CD4-positive, alpha-beta T cell treated with Interleukin-4 for 4 hours (primary cell): ENCODE results near the gene CTIF.

ENCODE experiments used
- DNase-seq: peaks from one replicate; pipeline ENCODE4 v3.0.0-alpha.2; 2020

Gene CTIF

DNA sequence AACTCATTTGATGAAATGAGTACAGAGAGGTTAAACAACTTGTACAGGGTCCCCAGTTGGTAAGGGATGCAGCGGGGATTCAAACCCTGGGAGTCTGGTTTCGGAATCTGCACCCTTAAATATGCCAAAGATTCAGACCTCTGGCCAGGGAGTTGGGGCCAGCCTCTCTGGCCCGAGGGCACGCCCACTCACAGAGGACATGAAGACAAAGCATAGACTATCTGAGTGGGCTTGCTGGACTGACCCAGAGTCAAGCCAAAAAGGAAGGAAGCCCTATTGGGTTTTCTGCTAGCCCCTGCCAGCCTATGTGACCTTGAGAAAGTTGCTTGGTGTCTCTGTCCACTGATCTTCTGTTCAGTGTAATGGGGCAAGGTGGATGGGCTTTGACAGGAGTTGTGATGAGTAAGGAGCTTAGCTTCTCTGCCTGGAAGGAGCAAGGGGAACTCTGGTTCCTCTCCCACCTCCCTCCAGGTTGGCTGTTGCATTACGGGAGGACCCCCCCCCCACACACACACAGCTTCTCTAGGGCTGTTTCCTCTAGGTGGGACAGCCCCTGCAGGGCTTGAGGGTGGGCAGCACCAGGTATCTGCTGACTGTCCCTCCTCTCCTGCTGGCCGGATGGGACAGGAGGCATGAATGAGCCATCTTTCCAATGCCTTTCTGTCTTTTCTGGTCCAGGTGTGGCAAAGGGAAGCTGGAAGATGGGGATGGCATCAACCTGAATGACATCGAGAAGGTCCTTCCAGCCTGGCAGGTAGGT is 131.3 kb downstream of the CTIF start:
- DNase-seq: no peak

DNA sequence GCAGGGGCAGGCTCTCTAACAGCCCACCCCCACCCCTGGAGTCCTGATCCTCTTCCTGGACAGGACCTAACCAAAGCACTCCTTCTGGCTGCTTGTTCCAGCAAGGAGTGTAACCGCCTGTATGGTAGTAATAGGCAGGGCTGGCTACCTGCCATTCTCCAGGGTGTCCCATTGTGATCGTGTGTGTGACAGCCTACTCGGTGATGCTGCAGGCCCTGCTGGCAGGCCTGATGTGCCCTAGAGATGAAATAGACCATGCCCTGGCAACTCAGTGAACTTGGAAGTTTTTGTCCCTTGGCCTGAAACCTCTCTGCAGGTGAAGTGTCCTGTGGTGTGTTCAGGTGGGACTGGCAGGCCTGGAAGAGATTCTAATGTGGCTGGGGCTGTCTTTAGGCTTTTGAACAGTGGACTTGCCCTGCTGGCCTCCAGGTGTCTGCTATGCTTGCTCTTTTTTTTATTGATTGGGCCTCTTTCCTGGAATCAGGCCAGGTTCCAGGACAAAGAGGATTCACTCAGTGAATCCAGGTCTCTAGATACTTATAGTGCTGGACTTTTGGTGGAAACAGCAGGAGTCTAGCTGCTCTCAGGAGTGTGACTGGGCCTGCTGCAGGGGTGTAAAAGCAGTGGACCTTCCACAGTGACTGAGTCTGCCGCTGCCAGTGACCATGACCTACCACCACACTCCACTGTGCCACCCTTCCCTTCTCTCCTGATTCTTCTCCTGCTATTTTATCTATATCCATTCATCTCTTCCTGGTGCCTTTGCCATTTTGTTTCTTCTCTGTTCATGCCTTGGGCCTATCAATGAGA is 132.1 kb downstream of the CTIF start:
- DNase-seq: no peak

DNA sequence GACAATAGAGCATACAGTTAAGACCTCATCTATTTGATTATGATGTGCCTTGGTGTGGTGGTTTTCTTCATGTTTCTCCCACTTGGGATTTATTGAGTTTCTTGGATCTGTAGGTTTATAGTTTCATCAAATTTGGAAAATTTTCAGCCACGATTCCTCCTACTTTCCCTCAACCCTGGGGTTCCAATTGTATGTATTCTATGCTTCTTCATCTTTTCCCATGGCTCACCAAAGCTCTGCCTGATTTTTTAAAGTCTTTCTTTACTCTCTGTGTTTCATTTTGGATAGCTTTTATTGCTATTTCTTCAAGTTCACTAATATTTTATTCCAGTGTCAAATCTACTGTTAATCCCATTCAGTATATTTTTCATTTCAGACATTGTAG is 132.7 kb downstream of the CTIF start:
- DNase-seq: no peak

DNA sequence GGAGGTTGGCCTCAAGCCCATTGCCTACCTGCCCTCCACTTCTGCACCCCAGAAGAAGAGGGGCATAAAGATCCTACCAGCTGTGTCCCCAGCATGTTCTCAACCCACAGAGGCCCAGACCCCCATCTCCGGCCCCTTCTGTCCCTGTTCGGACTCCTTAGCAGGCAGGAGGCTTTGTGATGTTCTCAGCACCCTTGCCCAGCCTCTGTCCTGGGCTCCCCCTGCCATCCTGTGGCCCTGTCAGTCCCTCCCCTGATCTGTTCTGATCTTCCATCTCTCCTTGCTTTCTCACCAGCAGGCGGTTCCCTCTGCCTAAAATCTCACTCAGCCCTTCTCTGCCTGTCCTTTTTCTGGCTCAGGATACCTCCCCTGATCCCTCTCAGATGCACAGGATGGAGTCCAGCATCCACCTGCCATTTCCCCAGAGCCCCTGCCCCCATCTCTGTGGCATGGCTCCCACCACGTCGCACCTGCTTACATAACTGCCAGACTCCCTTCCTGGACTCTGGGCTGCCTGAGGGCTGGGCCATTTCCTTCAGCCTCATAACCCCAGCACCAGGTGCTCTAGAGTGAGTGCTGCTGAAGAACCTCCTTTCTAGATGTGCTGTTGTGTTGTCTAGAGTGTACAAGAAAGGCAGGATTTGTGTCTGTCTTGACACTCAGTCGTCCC is 134.0 kb downstream of the CTIF start:
- DNase-seq: no peak

DNA sequence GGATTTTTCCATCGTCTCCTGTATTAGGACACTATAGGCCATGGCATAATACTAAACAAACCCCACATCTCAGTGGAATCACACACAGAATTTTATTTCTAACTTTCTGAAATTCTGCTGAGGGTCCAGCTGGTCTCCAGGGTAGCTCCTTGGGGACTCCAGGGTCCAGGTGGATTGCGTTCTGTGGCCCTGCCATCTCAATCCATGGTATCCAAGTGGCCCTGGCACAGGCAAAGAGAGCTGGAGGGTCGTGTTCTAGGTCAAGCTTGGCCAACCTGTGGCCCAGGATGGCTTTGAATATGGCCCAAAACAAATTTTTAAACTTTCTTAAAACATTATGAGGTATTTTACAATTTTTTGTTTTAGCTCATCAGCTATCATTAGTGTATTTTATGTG is 134.6 kb downstream of the CTIF start:
- no peak for DNase-seq

DNA sequence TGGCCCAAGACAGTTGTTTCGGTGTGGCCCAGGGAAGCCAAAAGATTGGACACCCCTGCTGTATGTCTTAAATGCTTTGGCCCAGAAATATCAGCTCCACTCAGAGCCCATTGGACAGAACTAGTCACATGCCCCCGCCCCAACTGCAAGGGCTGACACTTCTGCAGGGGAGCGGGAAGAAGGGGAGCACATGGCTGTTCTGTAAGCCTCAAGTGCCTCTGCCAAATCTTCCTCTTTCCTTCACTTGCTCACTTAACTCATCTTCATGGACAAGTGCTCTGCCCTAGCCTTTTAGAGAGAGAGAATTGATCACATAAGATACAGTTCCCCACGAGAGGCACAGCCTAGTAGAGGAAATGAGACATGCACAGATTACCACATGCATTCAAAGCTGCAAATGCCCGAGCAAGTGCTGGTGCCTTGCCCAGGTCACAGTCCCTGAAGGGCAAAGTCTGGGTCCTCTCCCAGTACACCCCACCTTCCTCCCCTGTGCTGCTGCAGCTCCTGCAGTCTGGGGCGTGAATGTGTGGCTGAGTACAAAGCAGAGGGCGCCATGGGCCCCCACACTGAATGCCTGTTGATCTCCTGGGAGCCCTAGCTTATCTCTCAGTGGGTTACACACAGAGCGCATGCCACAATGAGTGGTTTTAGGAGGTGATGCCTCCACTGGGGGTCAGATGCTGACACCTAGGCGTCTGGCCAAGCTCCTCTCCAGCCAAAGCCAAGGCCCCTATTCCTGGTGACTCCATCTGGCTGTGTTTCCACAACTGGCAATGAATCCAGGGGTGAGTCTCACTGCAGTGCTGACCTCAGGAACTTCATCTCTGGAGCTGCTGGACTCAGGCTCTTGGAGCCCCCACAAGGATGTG is 135.3 kb downstream of the CTIF start:
- no peak for DNase-seq

DNA sequence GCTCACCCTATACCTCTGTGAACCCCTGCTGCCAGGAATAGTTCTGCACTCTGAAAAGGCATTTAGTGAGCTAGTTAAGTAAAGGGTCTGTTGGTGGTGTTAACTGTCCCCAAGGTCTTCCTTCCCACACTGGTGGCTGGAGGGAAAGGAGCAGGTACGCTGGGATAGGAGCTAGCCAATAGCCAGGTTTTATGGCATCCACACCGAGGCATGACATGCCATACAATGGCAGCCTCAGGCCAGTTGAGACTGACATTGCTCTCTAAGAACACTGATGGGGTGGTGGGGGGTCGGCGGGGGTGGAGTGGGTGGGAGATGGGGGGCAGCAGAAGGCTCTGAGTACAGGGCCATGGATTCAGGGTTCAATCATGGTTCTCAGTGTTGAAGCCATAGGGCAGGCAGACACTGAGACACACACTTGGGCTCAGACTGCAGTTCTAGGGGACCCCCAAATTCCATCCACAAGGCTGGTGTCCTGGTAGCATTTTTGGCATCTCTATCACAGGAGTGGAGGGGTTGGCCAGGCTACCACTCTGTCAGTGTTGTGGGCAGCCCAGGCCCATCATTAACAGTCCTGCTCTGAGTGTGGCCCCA is 136.0 kb downstream of the CTIF start:
- no peak for DNase-seq

DNA sequence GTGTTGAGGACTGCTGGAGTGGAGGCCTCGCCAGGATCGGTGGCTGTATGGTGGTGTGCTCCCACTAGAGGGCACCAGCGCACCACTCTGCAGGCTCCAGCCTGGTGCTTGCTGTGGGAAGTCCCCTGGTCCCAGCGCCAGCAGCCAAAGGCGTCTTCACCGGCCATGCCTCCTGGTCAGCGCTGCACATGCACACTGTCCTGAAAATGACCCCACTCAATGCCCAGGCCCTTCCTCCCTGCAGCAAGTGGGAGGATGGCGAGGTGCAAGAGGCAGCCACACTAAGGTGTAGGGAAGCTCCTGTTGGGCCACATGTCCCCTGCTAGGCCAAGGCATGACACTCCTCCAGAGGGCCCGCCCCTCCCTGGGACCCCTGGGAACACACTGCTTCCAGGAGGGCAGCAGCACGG is 136.5 kb downstream of the CTIF start:
- DNase-seq: peak; percentile 80

DNA sequence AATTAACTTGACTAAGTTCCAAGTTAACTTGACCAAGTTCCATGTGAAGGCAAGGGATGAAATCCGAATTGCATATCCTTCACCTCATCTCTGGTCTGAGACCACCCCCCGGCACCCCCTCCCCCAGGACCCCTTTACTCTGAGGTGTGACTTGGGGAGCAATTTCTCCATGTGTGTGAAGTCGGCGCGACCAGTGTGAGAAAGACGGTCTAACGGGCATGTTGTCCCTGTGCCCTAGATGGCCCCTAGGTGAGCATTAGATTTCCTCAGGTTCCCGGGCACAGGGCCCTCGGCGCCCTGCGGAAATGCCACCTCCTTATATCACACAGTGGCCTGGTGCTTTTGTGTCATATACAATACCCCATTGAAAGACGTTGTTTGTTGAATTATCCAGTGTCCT is 137.1 kb downstream of the CTIF start:
- no peak for DNase-seq

DNA sequence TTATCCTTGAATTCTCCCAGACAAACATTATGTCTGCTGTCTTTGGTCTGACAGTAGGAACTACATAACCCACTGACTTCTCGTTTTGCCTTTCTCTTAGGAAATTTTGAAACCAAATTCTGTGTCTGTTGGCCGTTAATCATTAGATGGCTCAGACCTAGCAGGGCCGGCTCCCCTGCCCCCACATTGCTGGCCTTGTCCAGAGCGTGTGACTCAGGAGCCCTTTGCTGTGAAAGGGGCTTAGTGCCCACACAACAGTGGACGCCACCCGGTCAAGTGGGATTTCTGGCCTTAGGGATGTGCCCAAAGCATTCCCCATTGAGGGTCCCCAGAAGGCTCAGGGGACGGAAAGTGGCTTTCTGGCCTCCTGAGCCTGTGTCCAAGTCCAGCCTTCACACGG is 137.5 kb downstream of the CTIF start:
- no peak for DNase-seq

DNA sequence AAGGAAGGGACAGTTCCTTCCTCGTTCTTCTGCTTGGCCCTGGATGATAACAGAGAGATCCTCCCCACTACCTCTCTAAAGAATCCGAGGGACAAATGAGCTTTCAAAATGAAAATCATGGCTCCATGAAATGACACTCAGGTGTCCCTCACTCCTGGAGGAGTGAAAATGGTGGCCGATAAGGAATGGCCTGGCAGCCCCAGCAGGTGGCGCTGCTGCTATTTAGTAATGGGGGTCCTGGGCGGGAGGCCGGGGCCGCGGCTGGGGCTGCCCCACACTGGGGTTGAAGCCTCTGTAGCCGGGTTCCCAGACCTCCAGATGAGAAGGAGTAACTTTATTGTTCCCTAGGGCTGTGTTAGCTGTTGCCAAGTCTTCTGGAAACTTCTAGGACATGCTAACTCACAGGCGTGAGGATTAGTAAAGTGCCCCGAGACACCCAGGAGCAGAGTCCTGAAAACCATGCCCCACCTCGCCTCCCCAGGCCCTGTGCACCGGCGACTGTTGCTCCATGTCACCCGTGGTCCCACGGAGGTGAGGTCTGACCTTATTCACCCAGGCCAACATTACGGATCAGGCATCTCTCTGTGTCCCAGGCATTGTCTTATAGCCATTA is 138.0 kb downstream of the CTIF start:
- DNase-seq: peak; percentile 43

DNA sequence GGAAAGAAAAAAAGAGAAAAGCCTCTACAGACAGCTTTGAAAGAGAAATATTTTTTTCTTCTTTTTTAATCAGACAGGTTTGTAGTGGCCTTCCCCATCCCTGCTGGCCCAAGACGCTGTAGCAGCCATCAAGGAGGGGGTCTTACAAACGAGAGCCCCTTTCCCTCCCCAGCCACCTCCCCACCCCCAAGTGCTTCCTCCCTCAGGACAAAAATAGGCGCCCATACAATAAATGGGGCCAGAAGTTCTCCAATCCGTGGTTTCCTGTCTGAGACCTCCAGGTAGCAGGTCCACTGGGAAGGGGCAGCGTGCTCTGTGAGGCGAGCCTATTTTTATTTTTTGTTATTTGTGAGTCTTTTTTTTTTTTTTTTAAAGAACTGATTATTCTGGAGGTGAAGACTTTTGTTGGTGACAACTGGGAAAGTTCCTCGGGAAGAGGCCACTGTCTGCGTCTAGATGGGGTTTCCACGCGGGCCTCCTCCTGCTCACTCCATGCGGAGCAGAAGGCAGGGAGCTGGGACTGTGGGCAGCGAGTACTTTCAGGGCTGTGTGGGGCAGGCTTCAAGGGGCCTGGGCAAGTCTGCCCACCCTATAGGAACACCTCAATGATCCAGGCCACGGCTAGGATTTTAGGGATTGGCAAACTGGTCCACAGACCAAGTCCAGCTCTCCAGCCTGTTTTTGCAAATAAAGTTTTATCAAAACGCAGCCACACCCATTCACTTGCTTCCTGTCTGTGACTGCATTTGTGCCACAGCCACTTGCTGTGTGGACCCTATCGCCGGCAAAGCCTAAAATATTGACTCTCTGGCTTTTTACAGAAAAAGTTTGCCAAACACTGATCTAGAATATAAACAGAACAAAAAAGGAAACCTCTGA is 139.6 kb downstream of the CTIF start:
- DNase-seq: no peak

DNA sequence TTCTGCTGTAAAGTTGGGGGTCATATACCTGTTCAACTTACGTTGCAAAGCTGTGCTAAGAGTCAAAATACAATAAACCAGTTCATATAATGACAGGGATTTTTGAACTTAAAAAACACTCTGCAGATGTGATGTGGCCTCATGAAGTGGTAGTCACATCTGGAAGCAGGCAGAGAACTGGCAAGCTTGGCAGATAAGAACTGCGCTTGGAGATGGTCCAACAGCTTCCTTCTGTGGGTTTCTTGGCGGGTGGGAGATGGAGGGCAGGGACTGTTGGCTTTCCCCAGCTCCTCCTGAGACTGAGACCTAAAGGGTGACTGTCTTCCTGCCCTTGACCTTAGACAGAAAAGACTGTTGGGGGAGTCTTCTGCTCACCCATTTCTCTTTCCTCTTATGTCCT is 140.4 kb downstream of the CTIF start:
- no peak for DNase-seq

DNA sequence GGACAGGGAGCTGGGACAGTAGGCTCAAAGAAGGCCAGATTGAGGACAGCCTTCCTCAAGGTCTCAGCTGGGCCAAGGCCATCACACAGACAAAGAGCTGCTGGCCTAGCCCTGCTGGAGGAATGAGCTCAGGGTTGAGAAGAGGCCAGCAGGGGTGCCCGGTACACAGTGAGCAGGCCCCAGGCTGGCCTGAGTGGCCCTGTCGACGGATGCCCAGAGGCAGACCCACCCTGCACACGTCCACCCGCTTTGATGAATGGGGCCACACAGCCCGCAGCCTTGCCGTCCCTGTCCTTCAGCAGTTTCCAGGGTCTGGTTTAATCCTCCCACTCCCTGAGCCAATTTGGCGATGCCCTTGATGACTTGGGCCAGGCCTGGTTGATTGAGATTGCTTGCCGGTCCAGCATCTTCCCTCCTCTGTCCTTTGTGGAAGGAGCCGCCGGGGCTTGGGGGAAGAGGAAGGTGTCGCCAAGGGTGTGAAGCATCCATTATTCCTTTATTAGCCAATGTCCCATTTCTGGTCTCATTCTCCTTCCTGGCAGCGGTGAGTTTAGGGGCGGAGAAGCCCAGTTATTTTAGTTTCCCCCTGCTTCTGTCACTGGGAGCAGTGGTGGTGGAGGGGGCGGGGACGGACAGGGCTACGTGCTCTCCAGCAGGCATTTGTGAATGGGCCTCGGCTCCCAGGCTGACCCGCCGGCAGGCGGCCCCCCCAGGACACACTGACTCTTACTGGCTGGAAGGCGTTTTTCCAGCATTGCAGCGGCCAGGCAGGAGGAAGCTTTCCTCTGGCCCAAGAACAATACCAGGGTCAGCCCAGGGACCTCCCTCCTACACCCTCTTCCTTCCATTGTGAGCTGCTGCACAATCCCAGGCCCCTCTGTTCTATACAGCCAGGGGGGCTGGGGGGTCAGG is 141.8 kb downstream of the CTIF start:
- DNase-seq: no peak

DNA sequence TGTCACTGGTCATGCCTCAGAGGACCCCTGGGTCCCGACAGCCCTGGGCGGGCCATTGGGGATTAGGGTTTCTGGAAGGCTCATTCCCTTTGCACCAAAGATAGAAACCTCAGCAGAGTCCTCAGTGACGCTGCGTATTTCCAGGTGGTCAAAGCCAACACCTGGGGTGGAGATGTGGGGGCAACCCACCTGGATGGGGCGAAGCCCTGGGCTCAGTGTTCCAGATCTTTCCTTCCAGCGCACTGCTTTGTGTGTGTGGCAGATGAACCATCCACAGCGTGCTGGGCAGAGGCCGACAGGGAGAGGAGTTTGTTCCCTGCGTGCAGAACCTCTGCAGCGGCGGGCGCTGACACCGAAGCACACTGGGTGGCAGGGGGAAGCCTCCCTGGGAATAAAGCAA is 143.9 kb downstream of the CTIF start:
- DNase-seq: no peak

DNA sequence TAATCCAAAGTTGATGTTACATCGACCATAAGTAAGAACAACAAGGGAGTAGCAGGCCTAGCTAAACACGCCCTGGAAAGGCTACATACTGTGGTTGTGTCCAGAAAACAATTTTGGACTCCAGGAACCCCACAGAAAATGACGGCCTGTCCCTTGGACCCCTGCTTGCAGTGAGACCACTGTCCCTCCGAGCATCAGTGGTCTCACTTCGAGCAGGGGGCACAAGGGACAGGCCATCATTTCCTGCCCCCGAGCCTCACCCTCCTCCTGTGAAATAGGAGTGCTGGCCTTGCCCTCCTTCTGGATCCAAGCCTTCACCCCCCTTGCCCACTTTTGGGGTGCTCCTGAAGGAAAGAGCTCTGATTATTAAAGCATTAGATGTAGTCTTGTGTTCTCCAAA is 144.4 kb downstream of the CTIF start:
- DNase-seq: no peak

DNA sequence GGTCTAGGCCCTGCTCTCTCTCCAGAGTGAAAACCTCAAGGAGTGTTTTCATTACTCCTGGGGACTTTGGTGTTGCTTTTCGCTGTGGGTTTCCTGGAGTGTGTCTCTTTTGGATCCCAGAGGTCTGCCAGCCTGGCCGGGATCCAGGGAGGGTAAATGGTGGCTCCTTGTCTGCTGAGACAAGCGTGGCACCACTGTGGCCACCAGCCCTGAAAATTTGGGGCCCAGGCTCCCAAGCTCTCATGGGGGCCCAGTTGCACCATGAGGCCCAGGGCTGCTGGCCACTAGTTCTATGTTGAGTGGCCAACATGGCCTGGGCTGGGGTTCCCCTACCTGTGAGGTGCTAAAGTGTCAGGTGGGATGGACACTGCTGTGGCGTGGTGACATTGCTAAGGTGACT is 144.8 kb downstream of the CTIF start:
- no peak for DNase-seq

DNA sequence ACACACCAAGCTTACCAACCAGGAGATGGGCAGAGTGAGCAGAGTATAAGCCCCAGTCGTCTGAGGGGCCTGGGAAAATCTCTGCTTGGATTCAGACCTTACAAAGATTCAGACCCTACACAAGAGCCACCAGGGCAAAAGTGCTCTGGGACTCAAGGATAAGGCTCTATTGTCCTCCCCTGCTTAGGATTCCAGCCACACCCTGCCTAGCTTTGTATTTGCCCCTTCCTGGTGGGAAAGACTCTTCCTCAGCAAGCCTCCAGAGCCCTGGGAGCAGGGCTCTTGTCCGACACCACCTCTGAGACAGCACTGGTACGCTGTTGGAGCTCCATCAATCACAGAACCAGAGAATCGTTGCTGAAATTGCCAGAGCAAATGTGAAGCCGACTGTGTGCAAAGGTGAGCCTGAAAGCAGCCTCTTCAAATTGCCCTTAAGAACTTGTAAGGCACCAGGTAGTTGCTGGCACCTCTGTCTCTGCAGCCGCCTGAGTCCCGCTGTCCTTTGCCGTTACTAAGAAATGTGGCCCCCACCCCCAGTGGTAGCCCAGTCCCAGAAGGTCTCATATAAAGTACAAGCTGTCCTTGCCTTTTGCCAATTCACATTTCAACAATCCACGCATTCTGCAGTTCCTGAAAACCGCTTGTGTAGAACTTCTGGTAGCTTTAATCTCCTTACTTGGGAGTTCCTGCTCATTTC is 148.7 kb downstream of the CTIF start:
- DNase-seq: no peak

DNA sequence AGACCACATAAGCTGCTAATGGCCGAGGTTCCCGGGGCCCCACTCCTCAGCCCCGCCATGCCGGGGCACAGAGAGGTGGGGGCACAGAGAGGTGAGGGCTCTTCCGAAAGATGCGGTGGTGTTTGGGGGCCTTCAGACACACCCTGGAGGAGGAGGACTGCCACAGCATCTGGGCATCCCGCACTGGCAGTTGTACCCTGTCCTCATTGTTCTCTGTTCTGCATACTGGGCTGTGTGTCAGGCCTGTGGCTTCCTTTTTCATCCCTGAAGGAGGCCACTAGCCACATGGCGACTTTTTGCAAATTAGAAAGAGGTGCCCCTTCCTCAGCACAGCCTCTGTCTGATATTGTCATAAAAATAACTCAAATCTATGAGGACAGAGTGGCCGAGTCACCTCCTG is 150.1 kb downstream of the CTIF start:
- DNase-seq: no peak
